ENCODE results near the gene AFF2. TPM values are rescaled to one million over a fixed set of nuclear protein-coding genes. Genes with fewer than 3 reads are reported as not detected.

The AFF2 gene
- total and polyA plus RNA-seq, 7 donors, result 0.01 to 0.32 (median 0.11) TPM; not detected in 1

- intact Hi-C loops (cut with DNase I), result no loop called here
- H3K27me3 ChIP-seq (ENCODE audit: insufficient read depth in 3 of 3, low read length in 2 of 3), result no peaks in the 10 kb centered on the region
- no peak for TF ChIP-seq CTCF (IDR thresholded peaks at IDR 0.05)
- WGBS, 3 donors, result 53 to 60% (median 55%) methylated on average over 8 of the region's 8 CpGs
- ATAC-seq, result no peak
- H3K27ac ChIP-seq, result no peak overlapping the region
- H3K36me3 ChIP-seq (ENCODE audit: insufficient read depth in 1 of 2, low read depth in 1 of 2), result no peaks in the 10 kb centered on the region
- no peak overlapping the region for H3K4me3 ChIP-seq
- no peak for DNase-seq
- no peaks in the 10 kb centered on the region for H3K4me1 ChIP-seq
- H3K9me3 ChIP-seq, result no peaks in the 10 kb centered on the region
Measured at GRCh38 chrX:148976571-148977400, 476.4 kb downstream of the AFF2 start.

- Histone ChIP-seq H3K36me3 (ENCODE audit: insufficient read depth in 1 of 2, low read depth in 1 of 2) (no peaks in the 10 kb centered on the region), H3K27ac (no peak overlapping the region), H3K27me3 (ENCODE audit: insufficient read depth in 3 of 3, low read length in 2 of 3) (no peaks in the 10 kb centered on the region), H3K4me3 (no peak overlapping the region), H3K9me3 (no peaks in the 10 kb centered on the region), H3K4me1 (no peaks in the 10 kb centered on the region)
- TF ChIP-seq CTCF (IDR thresholded peaks at IDR 0.05), result no peak
- intact Hi-C loops (cut with DNase I), result no loop called here
- 75 to 93% (median 87%) methylated on average over 4 of the region's 4 CpGs for WGBS, 3 donors
- ATAC-seq (no peak), DNase-seq (no peak)
Measured at GRCh38 chrX:148979786-148980185, 479.4 kb downstream of the AFF2 start.

DNA sequence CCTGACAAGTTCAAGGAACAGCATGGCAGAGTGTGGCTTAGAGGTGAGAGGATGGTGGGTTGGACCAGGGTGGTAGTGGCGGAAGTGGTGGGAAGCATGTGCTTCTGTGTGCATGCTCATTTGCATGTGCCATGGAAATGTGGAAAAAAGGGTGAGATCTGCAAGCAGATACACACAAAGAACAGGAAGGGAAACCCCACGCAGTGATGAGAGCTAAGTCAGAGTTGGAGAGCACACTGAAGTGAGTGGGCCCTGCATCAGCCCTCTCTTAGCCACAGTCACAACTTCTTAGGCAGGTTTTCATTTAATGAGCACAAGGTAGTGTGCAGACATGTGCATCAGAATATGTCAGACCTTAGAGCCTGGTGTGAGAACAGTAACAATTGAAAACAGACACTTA is 483.8 kb downstream of the AFF2 start:
- intact Hi-C loops (cut with DNase I), result no loop called here
- 71 to 82% (median 79%) methylated on average over 2 of the region's 2 CpGs for WGBS, 3 donors

GRCh38 chrX:148991502-148991901 is 491.1 kb downstream of the AFF2 start:
- Histone ChIP-seq H3K27me3 (ENCODE audit: insufficient read depth in 3 of 3, low read length in 2 of 3) (no peaks in the 10 kb centered on the region), H3K27ac (no peak overlapping the region), H3K36me3 (ENCODE audit: insufficient read depth in 1 of 2, low read depth in 1 of 2) (no peaks in the 10 kb centered on the region), H3K4me3 (no peak overlapping the region), H3K4me1 (no peaks in the 10 kb centered on the region), H3K9me3 (no peaks in the 10 kb centered on the region)
- WGBS, 3 donors, result 38 to 61% (median 45%) methylated on average over 1 of the region's 1 CpG
- intact Hi-C loops (cut with DNase I), result no loop called here
- DNase-seq, result no peak
- no peak for ATAC-seq
- no peak for TF ChIP-seq CTCF (IDR thresholded peaks at IDR 0.05)

More for the DNA sequence above, 483.8 kb downstream of the AFF2 start:
- Histone ChIP-seq H3K36me3 (ENCODE audit: insufficient read depth in 1 of 2, low read depth in 1 of 2) (no peaks in the 10 kb centered on the region), H3K4me3 (no peak overlapping the region), H3K4me1 (no peaks in the 10 kb centered on the region), H3K27me3 (ENCODE audit: insufficient read depth in 3 of 3, low read length in 2 of 3) (no peaks in the 10 kb centered on the region), H3K9me3 (no peaks in the 10 kb centered on the region), H3K27ac (no peak overlapping the region)
- DNase-seq, result no peak
- TF ChIP-seq CTCF (IDR thresholded peaks at IDR 0.05), result no peak
- ATAC-seq, result no peak

DNA sequence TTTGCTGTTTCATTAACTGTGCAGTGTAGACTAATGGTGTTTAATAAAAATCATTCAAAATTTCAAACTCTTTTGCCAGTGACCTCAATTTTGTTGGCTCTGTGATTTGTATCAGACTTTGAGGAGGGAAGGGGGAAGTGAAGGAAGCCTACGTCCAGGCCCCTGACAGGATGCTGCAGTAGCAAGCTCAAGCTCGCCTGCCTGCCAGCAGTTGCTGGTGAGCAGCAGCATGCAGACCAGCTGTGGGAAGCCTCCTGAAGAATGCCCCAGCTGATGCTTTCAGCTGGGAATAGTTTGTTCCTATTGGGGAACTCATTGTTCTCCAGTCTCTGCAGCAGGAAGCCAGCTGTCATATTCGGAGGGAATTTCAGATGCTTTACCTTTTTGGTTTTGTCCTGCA is 495.2 kb downstream of the AFF2 start:
- Histone ChIP-seq H3K4me3 (no peak overlapping the region), H3K4me1 (no peaks in the 10 kb centered on the region), H3K36me3 (ENCODE audit: insufficient read depth in 1 of 2, low read depth in 1 of 2) (no peaks in the 10 kb centered on the region), H3K27ac (no peak overlapping the region), H3K27me3 (ENCODE audit: insufficient read depth in 3 of 3, low read length in 2 of 3) (no peaks in the 10 kb centered on the region), H3K9me3 (no peaks in the 10 kb centered on the region)
- 7 to 32% (median 8%) methylated on average over 3 of the region's 3 CpGs for WGBS, 3 donors
- no peak for ATAC-seq
- DNase-seq, result no peak
- intact Hi-C loops (cut with DNase I), result no loop called here
- no peak for TF ChIP-seq CTCF (IDR thresholded peaks at IDR 0.05)

Measured in psoas muscle (tissue), 8 donors.